Common myeloid progenitor, CD34-positive (primary cell): ENCODE measurements around the gene TRPC6.

Experiments used
- CTCF ChIA-PET: fragments of 350-600 bp; sonication (Branson Sonifier 250); formaldehyde crosslinking; loops from one replicate; lab custom pipeline; 2021; ENCODE audit warnings: antibody characterized with exemption; lab: Charles Lee
- POLR2A ChIA-PET: fragments of 350-600 bp; sonication (Branson Sonifier 250); formaldehyde crosslinking; loops from one replicate; lab custom pipeline; 2021; ENCODE audit warnings: antibody characterized with exemption; lab: Charles Lee
- DNase-seq, 3 donors: peaks; one replicate each; pipeline versions ENCODE4 v3.0.0 to v3.0.0-alpha.2; 2013
- H3K27ac ChIP-seq, 2 experiments: 1 replicate in 1 of 2; 2 replicates in 1 of 2; pipeline ENCODE4 v1.7.0; 2013; ENCODE audit warnings: inconsistent platforms in 2 of 2, low read length in 2 of 2, mild to moderate bottlenecking in 2 of 2, low read depth in 1 of 2, moderate library complexity in 1 of 2; ENCODE audit not compliant: severe bottlenecking in 2 of 2, insufficient read depth in 1 of 2, poor library complexity in 1 of 2
- H3K27me3 ChIP-seq, 5 experiments: replicated peaks in 2 of 5; 1 replicate in 3 of 5; 2 replicates in 2 of 5; pipeline versions ENCODE4 v1.6.1 to v1.7.0; 2013; ENCODE audit warnings: low read length in 4 of 5, mild to moderate bottlenecking in 2 of 5, moderate library complexity in 2 of 5, inconsistent platforms in 1 of 5; ENCODE audit not compliant: insufficient read depth in 5 of 5, control insufficient read depth in 4 of 5
- H3K36me3 ChIP-seq, 4 experiments: 1 replicate in 2 of 4; 2 replicates in 2 of 4; pipeline versions ENCODE4 v1.6.1 to v1.7.0; 2013; ENCODE audit warnings: low read length in 3 of 4, control low read depth in 1 of 4, mild to moderate bottlenecking in 1 of 4; ENCODE audit not compliant: control insufficient read depth in 4 of 4, insufficient read depth in 4 of 4
- H3K4me1 ChIP-seq, 4 experiments: 1 replicate in 3 of 4; 2 replicates in 1 of 4; pipeline versions ENCODE4 v1.6.1 to v1.7.1; 2013; ENCODE audit warnings: low read length in 3 of 4, mild to moderate bottlenecking in 3 of 4, control low read depth in 1 of 4, inconsistent platforms in 1 of 4, moderate library complexity in 1 of 4; ENCODE audit not compliant: control insufficient read depth in 4 of 4, insufficient read depth in 4 of 4; ENCODE audit errors: control extremely low read depth in 1 of 4
- H3K4me3 ChIP-seq, 7 experiments: 1 replicate in 4 of 7; 2 replicates in 3 of 7; pipeline versions ENCODE4 v1.5.1 to v1.7.0; 2013; ENCODE audit warnings: mild to moderate bottlenecking in 7 of 7, low read length in 6 of 7, moderate library complexity in 6 of 7, inconsistent platforms in 2 of 7, low read depth in 2 of 7, control low read depth in 1 of 7; ENCODE audit not compliant: insufficient read depth in 4 of 7, control insufficient read depth in 1 of 7; ENCODE audit errors: extremely low read depth in 1 of 7
- H3K9me3 ChIP-seq, 5 experiments: 1 replicate in 4 of 5; 2 replicates in 1 of 5; pipeline versions ENCODE4 v1.6.1 to v1.7.1; 2013; ENCODE audit warnings: low read length in 4 of 5, mild to moderate bottlenecking in 2 of 5, inconsistent platforms in 1 of 5, low read depth in 1 of 5, moderate library complexity in 1 of 5; ENCODE audit not compliant: control insufficient read depth in 4 of 5, insufficient read depth in 2 of 5; ENCODE audit errors: control extremely low read depth in 1 of 5
- WGBS: methylation state at CpG from one replicate; pipeline ENCODE4 v1.1.5; 2013; ENCODE audit not compliant: insufficient coverage; 5-methylcytosine and 5-hydroxymethylcytosine counted together

Gene TRPC6

DNA sequence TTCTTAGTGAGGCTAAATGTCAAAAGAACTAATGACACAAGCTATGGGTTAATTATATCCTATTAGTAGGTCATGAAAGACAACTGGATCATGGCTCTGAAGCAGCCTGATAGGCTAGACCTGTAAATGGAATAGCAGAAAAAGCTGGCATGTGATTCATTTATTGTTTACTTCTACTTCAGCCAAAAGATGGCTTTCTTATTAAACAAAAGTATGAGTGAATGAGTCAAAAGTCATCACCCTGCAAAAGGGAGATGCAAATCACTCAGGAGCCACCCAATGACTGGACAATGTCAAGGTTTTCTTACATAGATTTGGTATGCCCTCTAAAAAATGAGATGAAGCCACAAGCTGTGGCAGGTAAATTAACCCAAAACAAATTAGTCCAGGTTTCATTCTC, 138.0 kb downstream of the TRPC6 start:
- no peaks in the 10 kb centered on the region for H3K36me3 ChIP-seq
- H3K27ac ChIP-seq: no peak overlapping the region
- ChIA-PET CTCF (no interaction called here), POLR2A (no interaction called here)
- H3K27me3 ChIP-seq: no peaks in the 10 kb centered on the region
- H3K9me3 ChIP-seq: no peaks in the 10 kb centered on the region
- no peak overlapping the region for H3K4me3 ChIP-seq
- H3K4me1 ChIP-seq: peaks cover 0 to 3% (median 0%) of the 10 kb centered on the region in 4 experiments
- no peak for DNase-seq

GRCh38 chr11:101444851-101445250, 139.0 kb downstream of the TRPC6 start:
- WGBS: no CpG with 5 or more reads among the region's 1 CpG
- ChIA-PET CTCF (no interaction called here), POLR2A (no interaction called here)
- DNase-seq: no peak
- Histone ChIP-seq H3K36me3 (no peaks in the 10 kb centered on the region), H3K4me1 (peaks cover 0 to 3% (median 0%) of the 10 kb centered on the region in 4 experiments), H3K9me3 (no peaks in the 10 kb centered on the region), H3K27me3 (no peaks in the 10 kb centered on the region), H3K27ac (no peak overlapping the region), H3K4me3 (no peak overlapping the region)

GRCh38 chr11:101444164-101444563, 139.6 kb downstream of the TRPC6 start:
- Histone ChIP-seq H3K9me3 (no peaks in the 10 kb centered on the region), H3K4me1 (peaks cover 0 to 3% (median 0%) of the 10 kb centered on the region in 4 experiments), H3K36me3 (no peaks in the 10 kb centered on the region), H3K4me3 (no peak overlapping the region), H3K27ac (no peak overlapping the region), H3K27me3 (no peaks in the 10 kb centered on the region)
- 20% methylated on average over 5 of the region's 5 CpGs for WGBS
- CTCF ChIA-PET: no interaction called here
- POLR2A ChIA-PET: no interaction called here
- peak; percentile 17 to 73 (median 54) for DNase-seq

GRCh38 chr11:101442936-101443521, 140.8 kb downstream of the TRPC6 start:
- Histone ChIP-seq H3K4me1 (peaks cover 0 to 3% (median 0%) of the 10 kb centered on the region in 4 experiments), H3K9me3 (no peaks in the 10 kb centered on the region), H3K36me3 (no peaks in the 10 kb centered on the region), H3K27ac (no peak overlapping the region), H3K4me3 (no peak overlapping the region), H3K27me3 (no peaks in the 10 kb centered on the region)
- POLR2A ChIA-PET: no interaction called here
- whole genome bisulfite sequencing: 98% methylated on average over 7 of the region's 8 CpGs
- CTCF ChIA-PET: no interaction called here
- no peak for DNase-seq

DNA sequence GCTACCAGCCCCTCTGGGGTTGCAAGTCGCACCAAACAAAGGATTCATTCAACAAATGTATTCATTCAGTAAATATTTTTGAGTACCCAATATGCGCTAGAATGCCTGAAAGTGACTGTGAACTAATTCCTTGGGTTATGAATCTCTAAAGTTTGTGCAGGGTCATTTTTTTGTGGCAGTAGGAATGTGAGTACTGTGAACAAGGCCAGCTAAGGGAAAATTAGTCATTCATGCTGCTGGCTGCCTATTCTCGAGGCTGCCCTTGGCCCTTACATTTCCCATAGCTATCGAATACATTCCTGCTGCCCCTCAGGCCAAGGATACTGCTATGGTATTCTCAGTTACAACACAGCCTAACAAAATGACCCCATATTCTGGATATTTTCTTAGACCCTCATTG, 141.6 kb downstream of the TRPC6 start:
- Histone ChIP-seq H3K27me3 (no peaks in the 10 kb centered on the region), H3K36me3 (no peaks in the 10 kb centered on the region), H3K9me3 (no peaks in the 10 kb centered on the region), H3K27ac (no peak overlapping the region), H3K4me3 (no peak overlapping the region), H3K4me1 (peaks cover 0 to 3% (median 0%) of the 10 kb centered on the region in 4 experiments)
- WGBS: 100% methylated on average over 1 of the region's 4 CpGs
- ChIA-PET POLR2A (no interaction called here), CTCF (no interaction called here)
- no peak for DNase-seq

DNA sequence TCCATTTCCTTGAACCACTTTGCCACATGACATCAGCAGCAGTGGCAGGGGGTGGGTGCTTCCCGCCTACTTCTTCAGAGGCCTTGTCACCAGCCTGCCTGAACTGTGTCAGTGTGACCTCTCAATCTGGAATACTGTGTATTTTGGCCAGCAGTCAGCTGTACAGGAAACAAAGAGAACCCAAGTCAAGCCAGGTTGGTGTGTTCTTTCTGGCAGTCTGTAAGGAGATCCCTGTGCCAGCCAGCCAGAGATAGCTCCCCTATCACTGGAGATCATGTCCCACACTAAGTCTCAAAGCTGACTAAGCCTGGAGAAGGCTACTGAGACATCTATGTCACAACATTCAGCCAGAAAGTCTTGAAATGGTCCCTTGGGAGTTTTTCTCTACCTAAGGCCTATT, 142.1 kb downstream of the TRPC6 start:
- 80% methylated on average over 1 of the region's 1 CpG for WGBS
- H3K36me3 ChIP-seq: no peaks in the 10 kb centered on the region
- no peak overlapping the region for H3K4me3 ChIP-seq
- no peak for DNase-seq
- no peaks in the 10 kb centered on the region for H3K9me3 ChIP-seq
- no peaks in the 10 kb centered on the region for H3K27me3 ChIP-seq
- ChIA-PET CTCF (no interaction called here), POLR2A (no interaction called here)
- no peak overlapping the region for H3K27ac ChIP-seq
- peaks cover 0 to 3% (median 0%) of the 10 kb centered on the region in 4 experiments for H3K4me1 ChIP-seq

- DNase-seq: peak in 1 of 3 donors; percentile 2
- CTCF ChIA-PET: no interaction called here
- POLR2A ChIA-PET: no interaction called here
Measured at GRCh38 chr11:101439488-101439887, 144.3 kb downstream of the TRPC6 start.

More at GRCh38 chr11:101439488-101439887, 144.3 kb downstream of the TRPC6 start:
- Histone ChIP-seq H3K36me3 (no peaks in the 10 kb centered on the region), H3K27ac (no peak overlapping the region), H3K4me1 (peaks cover 0 to 3% (median 0%) of the 10 kb centered on the region in 4 experiments), H3K27me3 (no peaks in the 10 kb centered on the region), H3K4me3 (no peak overlapping the region), H3K9me3 (no peaks in the 10 kb centered on the region)
- WGBS: 98% methylated on average over 4 of the region's 5 CpGs
